GM10266 (cell line): ENCODE results near the gene PDCD5.
"Not testable (repeated sequence)": the region's sequence is repeated elsewhere in the genome, so short reads cannot be mapped to it uniquely, and the experiment has no call there.

ENCODE experiments used
- DNase-seq: peaks from one replicate; pipeline ENCODE4 v3.0.0; 2012; ENCODE audit errors: extremely low spot score
- CTCF ChIP-seq: IDR thresholded peaks from 2 replicates; pipeline ENCODE4 v1.5.1; 2012; ENCODE audit warnings: mild to moderate bottlenecking, low read depth; ENCODE audit not compliant: control insufficient read depth, insufficient read depth; ENCODE audit errors: missing control alignments

The PDCD5 gene

GRCh38 chr19:32567486-32567885 is 13.5 kb upstream of the PDCD5 start:
- DNase-seq: no peak
- TF ChIP-seq CTCF: no peak

GRCh38 chr19:32570081-32570785 is 10.8 kb upstream of the PDCD5 start:
- peak; percentile 72 for DNase-seq
- TF ChIP-seq CTCF: peak; percentile 76

DNA sequence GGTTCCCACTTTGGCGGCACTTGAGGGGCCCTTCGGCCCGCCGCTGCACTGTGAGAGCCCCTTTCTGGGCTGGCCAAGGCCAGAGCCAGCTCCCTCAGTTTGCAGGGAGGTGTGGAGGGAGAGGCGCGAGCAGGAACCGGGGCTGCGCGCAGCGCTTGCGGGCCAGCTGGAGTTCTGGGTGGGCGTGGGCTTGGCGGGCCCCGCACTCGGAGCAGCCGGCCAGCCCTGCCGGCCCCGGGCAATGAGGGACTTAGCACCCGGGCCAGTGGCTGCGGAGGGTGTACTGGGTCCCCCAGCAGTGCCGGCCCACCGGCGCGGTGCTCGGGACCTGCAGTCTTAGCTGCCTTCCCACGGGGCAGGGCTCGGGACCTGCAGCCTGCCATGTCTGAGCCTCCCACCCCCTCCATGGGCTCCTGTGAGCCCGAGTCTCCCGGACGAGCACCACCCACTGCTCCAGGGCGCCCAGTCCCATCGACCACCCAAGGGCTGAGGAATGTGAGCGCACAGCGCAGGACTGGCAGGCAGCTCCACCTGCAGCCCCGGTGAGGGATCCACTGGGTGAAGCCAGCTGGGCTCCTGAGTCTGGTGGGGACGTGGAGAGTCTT is 9.4 kb upstream of the PDCD5 start:
- not testable (repeated sequence) for DNase-seq

- not testable (repeated sequence) for DNase-seq
Measured at GRCh38 chr19:32572700-32573491, 8.1 kb upstream of the PDCD5 start.

GRCh38 chr19:32573492-32573794 is 7.5 kb upstream of the PDCD5 start:
- no peak for DNase-seq
- no peak for TF ChIP-seq CTCF

GRCh38 chr19:32576790-32577189 is 4.2 kb upstream of the PDCD5 start:
- TF ChIP-seq CTCF: no peak
- no peak for DNase-seq

DNA sequence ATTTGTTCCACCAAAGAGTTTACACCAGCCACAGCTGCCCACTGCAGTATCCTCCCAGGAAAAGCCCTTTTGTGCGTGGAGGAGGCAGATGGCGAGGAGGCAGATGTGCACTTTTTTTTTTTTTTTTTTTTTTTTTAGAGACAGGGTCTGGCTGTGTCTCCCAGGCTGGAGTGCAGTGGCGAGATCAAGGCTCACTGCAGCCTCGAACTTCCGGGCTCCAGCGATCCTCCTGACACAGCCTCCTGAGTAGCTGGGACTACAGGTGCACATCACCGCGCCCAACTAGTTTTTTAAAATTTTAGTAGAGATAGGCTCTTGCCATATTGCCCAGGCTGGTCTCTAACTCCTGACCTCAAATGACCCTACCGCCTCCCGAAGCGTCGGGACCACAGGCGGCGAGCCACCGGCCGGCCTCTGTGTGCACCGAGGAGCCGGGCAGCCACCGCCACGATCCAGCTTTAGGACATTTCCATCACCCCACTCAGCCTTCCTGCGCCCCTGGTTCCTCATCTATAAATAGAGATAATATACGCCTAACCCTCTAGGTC is 563 bp upstream of the PDCD5 start:
- DNase-seq: no peak
- no peak for TF ChIP-seq CTCF

- no peak for DNase-seq
- TF ChIP-seq CTCF: no peak
Measured at GRCh38 chr19:32581705-32582179, 752 bp downstream of the PDCD5 start.

- DNase-seq: not testable (repeated sequence)
Measured at GRCh38 chr19:32587747-32588504, 6.9 kb downstream of the PDCD5 start.
